ENCODE data around the gene ATG14.
A peak's percentile ranks its signal among the peaks of the same experiment; 100 is the strongest.
"Not testable (repeated sequence)": the region's sequence is repeated elsewhere in the genome, so short reads cannot be mapped to it uniquely, and the experiment has no call there.

The ATG14 gene

GRCh38 chr14:55383541-55384140, 28.0 kb downstream of the ATG14 start:
- no peak for DNase-seq

DNA sequence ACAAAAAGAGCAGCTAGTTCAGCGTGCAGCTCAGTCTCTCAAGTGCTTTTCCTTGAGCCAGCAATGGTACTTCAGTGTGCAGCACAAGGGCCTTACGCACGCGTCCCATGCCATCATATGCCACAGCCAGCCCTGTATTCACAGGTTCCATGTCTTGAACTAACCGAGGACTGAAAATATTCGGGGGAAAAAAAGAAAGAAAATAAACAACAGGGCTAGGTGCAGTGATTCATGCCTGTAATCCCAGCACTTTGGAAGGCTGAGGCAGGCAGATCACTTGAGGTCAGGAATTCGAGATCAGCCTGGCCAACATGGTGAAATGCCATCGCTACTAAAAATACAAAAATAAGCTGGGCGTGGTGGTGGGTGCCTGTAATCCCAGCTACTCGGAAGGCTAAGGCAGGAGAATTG, 28.6 kb downstream of the ATG14 start:
- DNase-seq = not testable (repeated sequence)

DNA sequence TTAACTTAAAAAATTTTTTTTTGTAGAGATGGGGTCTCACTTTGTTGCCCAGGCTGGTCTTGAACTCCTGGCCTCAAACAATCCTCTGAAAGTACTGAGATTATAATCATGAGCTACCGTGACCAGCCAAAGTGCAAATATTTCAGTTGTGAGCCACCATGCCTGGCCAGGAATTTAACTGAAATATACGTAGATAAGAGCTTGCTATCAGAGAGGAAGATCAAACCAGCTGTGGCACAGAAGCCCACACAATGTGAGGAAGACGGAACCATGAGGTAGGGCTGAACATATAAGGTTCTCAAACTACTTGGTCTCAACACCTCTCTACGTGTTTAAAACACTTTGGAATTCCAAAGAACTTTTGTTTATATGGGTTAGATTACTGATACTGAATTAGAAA, 29.1 kb downstream of the ATG14 start:
- DNase-seq = no peak

- no peak for DNase-seq
Observed at GRCh38 chr14:55381561-55381960, 30.1 kb downstream of the ATG14 start.

GRCh38 chr14:55381040-55381439, 30.6 kb downstream of the ATG14 start:
- no peak for DNase-seq

- no peak for DNase-seq
Observed at GRCh38 chr14:55377236-55377635, 34.4 kb downstream of the ATG14 start.

- no peak for DNase-seq
Observed at GRCh38 chr14:55374771-55375170, 36.9 kb downstream of the ATG14 start.

DNA sequence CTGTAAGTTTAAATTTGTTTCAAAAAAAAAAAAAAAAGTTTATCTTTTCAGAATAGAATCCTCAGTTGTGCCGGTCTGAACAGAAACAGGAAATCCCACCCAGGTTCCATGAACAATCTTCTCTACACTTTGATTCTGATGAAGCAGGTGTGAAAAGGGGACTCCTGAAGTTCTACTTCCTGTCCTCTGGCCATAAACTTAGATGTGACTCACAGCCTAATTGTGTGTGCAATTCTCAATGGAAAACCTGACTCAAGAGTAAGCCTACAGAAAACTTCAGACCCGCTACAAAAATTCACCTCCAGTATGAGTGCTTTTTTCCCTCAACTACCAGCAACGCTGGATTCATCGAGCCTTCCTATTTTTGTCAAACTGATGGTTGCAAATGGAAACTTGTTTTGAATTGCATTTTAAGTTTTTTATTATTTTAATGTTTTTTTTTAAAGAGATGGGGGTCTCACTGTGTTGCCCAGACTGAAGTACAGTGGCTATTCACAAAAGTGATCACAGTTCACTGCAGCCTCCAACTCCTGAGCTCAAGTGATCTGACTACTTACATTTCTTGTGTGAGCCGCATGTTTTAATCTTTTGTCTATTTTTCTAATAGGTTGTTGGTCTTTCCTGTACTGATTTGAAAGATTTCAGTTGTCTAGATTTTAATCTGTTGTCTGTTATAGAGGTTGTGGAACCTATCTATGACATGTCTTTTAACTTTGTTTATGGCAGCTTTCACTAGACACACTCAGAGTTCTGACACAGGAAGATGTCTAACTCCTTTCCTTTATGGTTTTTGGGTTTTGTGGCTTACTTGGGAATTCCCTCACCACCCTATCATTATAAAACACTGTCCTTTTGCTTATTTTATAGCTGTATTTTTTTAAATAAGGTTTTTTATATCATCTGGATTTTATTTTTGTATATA, 37.6 kb downstream of the ATG14 start:
- DNase-seq = no peak

GRCh38 chr14:55372825-55373224, 38.8 kb downstream of the ATG14 start:
- no peak for DNase-seq

- no peak for DNase-seq
Observed at GRCh38 chr14:55372423-55372822, 39.2 kb downstream of the ATG14 start.

- DNase-seq = no peak
Observed at GRCh38 chr14:55370883-55371455, 40.7 kb downstream of the ATG14 start.

DNA sequence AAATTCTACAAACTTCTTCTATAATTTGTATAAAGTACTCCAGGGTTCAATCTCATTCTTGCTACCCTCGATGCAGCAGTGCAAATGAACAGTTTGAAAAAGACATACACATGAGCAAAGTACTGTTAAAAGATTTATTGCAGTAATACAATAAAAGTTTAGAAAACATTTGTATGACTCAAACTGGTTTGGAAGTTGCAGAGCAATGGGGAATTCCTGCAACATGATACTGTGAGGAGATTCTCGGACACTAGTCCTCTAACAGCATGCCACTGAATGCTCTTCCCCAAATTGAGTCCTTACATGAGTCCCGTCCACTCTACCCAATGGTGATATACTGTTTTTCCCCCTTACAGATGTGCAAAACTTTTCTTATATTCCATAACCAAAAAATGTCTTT, 45.4 kb downstream of the ATG14 start:
- DNase-seq = no peak

DNA sequence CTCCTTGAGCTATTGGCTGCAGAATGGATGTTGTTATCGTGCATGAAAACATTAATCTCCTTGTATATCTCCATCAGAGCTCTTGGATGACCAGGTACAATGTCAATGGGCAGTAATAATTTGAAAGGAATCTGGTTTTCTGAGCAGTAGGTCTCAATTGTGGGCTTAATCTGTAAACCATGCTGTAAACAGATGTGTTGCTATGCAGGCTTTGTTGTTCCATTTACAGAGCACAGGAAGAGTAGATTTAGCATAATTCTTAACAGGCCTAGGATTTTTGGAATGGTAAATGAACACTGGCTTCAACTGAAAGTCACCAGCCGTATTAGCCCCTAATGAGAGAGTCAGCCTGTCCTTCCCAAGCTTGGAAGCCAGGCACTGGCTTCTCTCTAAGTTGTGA, 50.4 kb downstream of the ATG14 start:
- DNase-seq = no peak

GRCh38 chr14:55359307-55359706, 52.3 kb downstream of the ATG14 start:
- no peak for DNase-seq

DNA sequence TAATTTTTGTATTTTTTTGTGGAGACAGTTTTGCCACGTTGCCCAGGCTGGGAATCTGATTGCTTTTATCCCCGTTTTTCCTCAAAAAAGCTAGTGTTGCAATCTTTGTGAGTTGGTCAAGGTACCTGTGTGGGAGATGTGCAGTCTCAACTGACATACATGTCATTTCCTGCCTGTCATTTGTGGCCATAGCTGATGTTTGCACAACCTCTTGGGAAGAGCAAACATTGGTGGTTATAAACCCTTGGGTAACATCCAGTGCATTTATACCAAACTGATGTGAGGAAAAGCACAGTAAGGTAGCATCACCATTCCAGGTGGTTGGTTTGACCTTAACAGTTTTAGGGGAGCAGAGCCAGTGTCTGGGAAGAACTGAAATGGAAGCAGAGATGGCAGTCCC, 54.7 kb downstream of the ATG14 start:
- DNase-seq = no peak

- no peak for DNase-seq
Observed at GRCh38 chr14:55355922-55356321, 55.7 kb downstream of the ATG14 start.

DNA sequence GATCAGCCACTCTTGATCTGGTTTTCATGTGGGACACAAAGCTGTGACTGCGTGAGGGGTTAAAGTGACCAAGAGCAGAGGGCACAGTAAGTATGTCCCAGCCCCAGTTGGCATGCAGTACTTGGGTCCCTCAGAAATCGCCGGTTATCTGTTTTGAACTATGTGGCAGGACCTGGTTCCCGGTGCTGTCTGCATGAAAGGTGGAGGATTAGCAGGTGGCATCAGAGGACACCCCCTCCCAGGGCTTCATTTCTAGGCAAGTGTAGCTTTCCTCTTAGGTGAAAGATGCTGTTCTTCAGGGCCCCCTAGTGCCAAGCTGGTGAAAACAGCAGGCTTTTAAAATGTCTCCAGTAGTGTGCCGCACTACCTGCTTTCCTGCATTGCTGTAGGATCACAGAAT, 57.1 kb downstream of the ATG14 start:
- peak; percentile 70 for DNase-seq

DNA sequence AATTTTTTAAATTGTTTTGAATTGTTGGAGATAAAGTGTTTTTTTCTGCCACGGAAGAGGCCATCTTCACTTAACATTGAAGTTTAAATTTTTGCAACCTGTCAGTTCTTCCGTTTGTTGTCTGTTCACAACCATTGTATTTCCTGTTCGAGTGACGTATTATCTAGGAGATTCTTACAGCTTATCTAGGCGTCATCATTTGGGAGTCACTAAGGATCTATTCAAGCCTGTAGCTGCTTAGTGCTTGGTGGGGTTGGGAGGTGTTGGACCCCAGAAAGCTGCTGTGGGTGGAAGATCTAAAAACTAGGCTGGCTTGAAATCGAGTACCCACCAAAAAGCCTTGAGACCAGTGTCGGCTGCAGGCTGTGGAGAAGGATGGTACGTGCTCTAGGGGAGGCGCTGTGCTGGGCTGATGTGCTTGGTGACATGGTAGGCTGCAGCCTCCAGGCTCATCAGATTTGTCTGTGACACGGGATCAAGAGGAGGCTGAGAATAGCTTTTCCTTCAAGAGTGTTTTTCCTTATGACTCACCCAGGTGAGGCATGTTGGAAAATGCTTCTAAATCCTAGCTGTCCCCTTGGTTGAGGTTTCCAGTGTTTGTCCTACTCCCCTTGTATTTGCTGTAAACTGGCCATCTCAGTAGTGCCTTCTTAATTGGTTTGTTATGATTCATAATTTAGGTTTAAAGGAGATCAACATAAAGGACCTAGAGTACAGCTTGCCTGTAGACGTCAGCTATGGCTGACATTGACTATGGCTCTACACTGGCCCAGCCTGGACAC, 57.8 kb downstream of the ATG14 start:
- DNase-seq = no peak

DNA sequence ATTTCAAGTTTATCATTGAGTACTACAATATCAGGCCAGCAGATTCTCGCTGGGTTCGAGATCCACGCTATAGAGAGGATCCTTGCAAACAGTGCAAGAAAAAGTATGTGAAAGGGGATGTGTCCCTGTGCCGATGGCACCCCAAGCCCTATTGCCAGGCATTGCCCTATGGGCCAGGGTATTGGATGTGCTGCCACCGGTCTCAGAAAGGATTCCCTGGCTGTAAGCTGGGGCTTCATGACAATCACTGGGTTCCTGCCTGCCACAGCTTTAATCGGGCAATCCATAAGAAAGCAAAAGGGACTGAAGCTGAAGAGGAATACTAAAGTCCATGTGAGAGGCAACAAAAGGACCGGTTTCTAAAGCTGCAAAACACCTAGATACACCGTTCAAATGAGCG, 59.4 kb downstream of the ATG14 start:
- no peak for DNase-seq

GRCh38 chr14:55351111-55351510, 60.5 kb downstream of the ATG14 start:
- DNase-seq = no peak

DNA sequence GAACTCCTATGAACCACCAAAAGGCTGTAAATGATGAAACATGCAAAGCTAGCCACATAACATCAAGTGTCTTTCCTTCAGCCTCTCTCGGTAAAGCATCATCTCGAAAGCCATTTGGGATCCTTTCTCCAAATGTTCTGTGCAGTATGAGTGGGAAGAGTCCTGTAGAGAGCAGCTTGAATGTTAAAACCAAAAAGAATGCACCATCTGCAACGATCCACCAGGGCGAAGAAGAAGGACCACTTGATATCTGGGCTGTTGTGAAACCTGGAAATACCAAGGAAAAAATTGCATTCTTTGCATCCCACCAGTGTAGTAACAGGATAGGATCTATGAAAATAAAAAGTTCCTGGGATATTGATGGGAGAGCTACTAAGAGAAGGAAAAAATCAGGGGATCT, 61.2 kb downstream of the ATG14 start:
- DNase-seq = no peak

DNA sequence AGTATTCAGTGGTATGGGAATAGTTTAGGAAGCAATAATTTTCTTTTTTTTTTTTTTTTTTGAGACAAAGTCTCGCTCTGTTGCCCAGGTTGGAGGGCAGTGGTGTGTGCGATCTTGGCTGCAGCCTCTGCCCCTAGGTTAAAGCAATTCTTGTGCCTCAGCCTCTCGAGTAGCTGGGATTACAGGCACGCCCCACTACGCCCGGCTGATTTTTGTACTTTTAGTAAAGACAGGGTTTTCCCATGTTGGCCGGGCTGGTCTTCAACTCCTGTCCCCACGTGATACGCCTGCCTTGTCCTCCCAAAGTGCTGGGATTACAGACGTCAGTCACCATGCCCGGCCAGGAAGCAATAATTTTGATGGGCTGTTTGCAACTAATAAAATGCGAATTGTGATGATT, 62.1 kb downstream of the ATG14 start:
- DNase-seq = no peak

DNA sequence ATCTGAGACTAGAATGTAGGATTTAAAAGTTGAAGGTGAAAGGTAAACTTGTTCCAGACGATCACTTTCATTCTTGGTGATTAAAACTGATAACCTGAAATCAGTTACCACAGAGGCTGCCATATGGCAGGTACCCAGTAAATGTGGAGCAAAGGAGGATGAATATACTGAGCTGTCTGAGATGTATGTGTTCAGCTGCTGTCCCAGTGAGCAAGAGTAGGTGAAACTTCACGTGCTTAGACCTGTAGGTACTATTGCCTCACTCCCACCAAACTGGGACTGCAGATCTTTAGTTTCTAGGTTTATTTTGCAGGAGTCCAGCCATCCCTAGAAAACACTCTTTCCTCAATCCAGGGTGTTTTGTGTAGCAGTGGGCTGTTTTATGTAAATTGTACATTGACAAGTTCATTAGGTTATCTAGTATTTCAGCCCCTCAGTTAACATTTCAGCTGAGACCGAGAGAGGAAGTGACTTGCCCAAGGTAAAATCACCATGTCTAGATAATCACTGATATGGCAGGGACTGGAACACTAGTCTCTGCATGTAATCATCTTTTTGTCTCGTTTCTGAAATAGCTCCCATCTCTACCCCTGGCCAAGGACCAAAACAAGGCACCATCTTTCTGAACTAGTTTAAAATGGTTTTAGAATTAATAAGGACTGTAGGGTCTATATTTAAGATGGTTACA, 62.7 kb downstream of the ATG14 start:
- DNase-seq = no peak

Data from NCI-H1417 treated with DMSO at 0.1 percent for 48 hours (cell line).